DND-41 (cell line): Measurements from ENCODE around the gene NEDD4L.

Experiments
- ATAC-seq: fragments of 200-7000 bp; cut with Tn5 transposase; 3 replicates; pipeline ENCODE4 v1.9.1; 2021; ENCODE audit warnings: low read depth; ENCODE audit not compliant: insufficient read depth
- DNase-seq: peaks from one replicate; pipeline ENCODE4 v3.0.0-alpha.2; 2020
- H2AFZ ChIP-seq: 2 replicates; pipeline ENCODE4 v1.6.0; 2012; ENCODE audit warnings: low read depth, low read length
- H3K27ac ChIP-seq: 2 replicates; pipeline ENCODE4 v1.5.1; 2012; ENCODE audit warnings: low read length, inconsistent platforms
- H3K27me3 ChIP-seq: fragments of 200-600 bp; sonication (generic); 2 replicates; pipeline ENCODE4 v1.6.0; 2012; ENCODE audit warnings: low read length, mild to moderate bottlenecking, inconsistent platforms; ENCODE audit not compliant: insufficient read depth, poor library complexity
- H3K36me3 ChIP-seq: 2 replicates; pipeline ENCODE4 v1.5.1; 2012; ENCODE audit warnings: low read length, inconsistent platforms; ENCODE audit not compliant: insufficient read depth
- H3K4me1 ChIP-seq: 2 replicates; pipeline ENCODE4 v1.5.1; 2012; ENCODE audit warnings: mild to moderate bottlenecking, low read length; ENCODE audit not compliant: insufficient read depth
- H3K4me2 ChIP-seq: 2 replicates; pipeline ENCODE4 v1.6.0; 2012; ENCODE audit warnings: mild to moderate bottlenecking, moderate library complexity, low read length, inconsistent platforms; ENCODE audit not compliant: insufficient read depth
- H3K4me3 ChIP-seq, 2 experiments: fragments of 200-600 bp in 1 of 2; shearing (Covaris generic) in 1 of 2; 2 replicates each; pipeline ENCODE4 v1.5.1; 2012 to 2016; ENCODE audit warnings: inconsistent platforms in 2 of 2, low read length in 2 of 2, mild to moderate bottlenecking in 2 of 2, low read depth in 1 of 2, moderate library complexity in 1 of 2
- H3K79me2 ChIP-seq: 2 replicates; pipeline ENCODE4 v1.6.0; 2012; ENCODE audit warnings: low read length, inconsistent platforms; ENCODE audit not compliant: insufficient read depth
- H3K9ac ChIP-seq: 2 replicates; pipeline ENCODE4 v1.6.0; 2012; ENCODE audit warnings: low read depth, mild to moderate bottlenecking, inconsistent platforms, low read length, moderate library complexity
- H3K9me3 ChIP-seq: 2 replicates; pipeline ENCODE4 v1.5.1; 2012; ENCODE audit warnings: low read length, moderate library complexity, mild to moderate bottlenecking, inconsistent platforms; ENCODE audit not compliant: insufficient read depth, severe bottlenecking
- H4K20me1 ChIP-seq: 2 replicates; pipeline ENCODE4 v1.6.0; 2012; ENCODE audit warnings: low read length; ENCODE audit not compliant: insufficient read depth
- EZH2 ChIP-seq: IDR thresholded peaks from 3 replicates; pipeline ENCODE4 v1.6.1; 2012; ENCODE audit warnings: borderline replicate concordance, low read depth, mild to moderate bottlenecking, moderate library complexity, low read length, inconsistent platforms; ENCODE audit not compliant: severe bottlenecking
- TF ChIP-seq, protein P1 (sequence below): IDR thresholded peaks from 2 replicates; pipeline ENCODE4 v1.5.1; 2012; ENCODE audit warnings: borderline replicate concordance, low read length, moderate library complexity, mild to moderate bottlenecking; ENCODE audit not compliant: poor library complexity, severe bottlenecking; ENCODE audit errors: extremely low read depth

The NEDD4L gene

DNA sequence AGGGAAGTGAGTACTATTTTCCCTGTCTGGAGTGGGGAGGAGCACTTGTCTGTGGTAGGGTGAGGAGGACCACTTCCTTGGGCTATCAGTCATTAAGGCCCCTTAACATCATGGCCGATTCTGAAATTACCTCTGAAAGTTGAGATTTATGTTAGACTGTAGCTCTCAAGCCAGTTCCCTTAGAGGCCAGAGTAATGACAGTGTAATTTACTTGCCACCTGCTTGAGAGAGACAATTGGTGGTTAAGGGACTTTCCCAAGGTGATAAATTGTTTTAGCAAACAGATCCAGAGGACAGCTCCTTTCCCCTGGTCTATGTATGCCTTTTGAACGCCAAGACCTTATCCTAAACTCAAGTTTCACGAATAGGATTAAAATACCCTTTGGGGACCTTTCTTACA lies 56.1 kb downstream of the NEDD4L start:
- ATAC-seq: no peak
- no peak overlapping the region for H3K9ac ChIP-seq
- no peak overlapping the region for H3K27ac ChIP-seq
- TF ChIP-seq, protein P1, sequence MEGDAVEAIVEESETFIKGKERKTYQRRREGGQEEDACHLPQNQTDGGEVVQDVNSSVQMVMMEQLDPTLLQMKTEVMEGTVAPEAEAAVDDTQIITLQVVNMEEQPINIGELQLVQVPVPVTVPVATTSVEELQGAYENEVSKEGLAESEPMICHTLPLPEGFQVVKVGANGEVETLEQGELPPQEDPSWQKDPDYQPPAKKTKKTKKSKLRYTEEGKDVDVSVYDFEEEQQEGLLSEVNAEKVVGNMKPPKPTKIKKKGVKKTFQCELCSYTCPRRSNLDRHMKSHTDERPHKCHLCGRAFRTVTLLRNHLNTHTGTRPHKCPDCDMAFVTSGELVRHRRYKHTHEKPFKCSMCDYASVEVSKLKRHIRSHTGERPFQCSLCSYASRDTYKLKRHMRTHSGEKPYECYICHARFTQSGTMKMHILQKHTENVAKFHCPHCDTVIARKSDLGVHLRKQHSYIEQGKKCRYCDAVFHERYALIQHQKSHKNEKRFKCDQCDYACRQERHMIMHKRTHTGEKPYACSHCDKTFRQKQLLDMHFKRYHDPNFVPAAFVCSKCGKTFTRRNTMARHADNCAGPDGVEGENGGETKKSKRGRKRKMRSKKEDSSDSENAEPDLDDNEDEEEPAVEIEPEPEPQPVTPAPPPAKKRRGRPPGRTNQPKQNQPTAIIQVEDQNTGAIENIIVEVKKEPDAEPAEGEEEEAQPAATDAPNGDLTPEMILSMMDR: no peak
- no peak for TF ChIP-seq EZH2
- H3K4me1 ChIP-seq: no peaks in the 10 kb centered on the region
- H3K9me3 ChIP-seq: no peaks in the 10 kb centered on the region
- H2AFZ ChIP-seq: no peak overlapping the region
- H4K20me1 ChIP-seq: peaks cover 4% of the 10 kb centered on the region; the same call in 1 of the 2 replicates
- no peaks in the 10 kb centered on the region for H3K79me2 ChIP-seq
- H3K36me3 ChIP-seq: no peaks in the 10 kb centered on the region
- H3K27me3 ChIP-seq: peaks cover 4% of the 10 kb centered on the region
- H3K4me2 ChIP-seq: no peak overlapping the region
- no peak overlapping the region for H3K4me3 ChIP-seq
- no peak for DNase-seq

DNA sequence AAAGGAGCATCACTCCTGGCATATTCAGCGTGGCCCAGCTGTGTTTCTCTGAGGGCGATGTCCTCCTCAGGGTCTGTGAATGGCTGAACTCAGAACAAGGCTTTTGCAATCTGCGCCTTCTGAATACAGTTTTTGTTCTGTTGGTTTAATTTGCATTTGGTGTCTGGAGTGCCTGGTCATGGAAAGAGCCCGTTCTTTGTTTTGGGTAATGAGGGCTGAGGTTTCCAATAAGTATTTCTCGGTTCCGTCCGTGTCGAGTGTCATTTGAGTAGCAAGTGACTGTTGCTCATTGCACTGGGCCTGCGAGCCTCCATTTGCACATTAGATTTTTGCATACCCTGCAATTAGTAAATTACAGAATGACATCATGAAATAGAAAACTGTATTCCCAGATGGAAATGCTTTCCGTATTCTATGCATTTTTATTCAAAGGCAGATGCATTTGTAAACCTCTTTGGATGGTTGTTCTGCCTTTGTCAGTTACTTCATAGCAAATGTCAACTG lies 57.3 kb downstream of the NEDD4L start:
- TF ChIP-seq, protein P1: no peak
- no peak for TF ChIP-seq EZH2
- Histone ChIP-seq H3K4me1 (no peaks in the 10 kb centered on the region), H4K20me1 (peaks cover 11% of the 10 kb centered on the region), H3K27me3 (peaks cover 4% of the 10 kb centered on the region), H3K4me3 (no peak overlapping the region), H2AFZ (no peak overlapping the region), H3K79me2 (no peaks in the 10 kb centered on the region), H3K4me2 (no peak overlapping the region), H3K9me3 (no peaks in the 10 kb centered on the region), H3K36me3 (no peaks in the 10 kb centered on the region), H3K27ac (no peak overlapping the region), H3K9ac (no peak overlapping the region)
- DNase-seq: no peak
- ATAC-seq: no peak

DNA sequence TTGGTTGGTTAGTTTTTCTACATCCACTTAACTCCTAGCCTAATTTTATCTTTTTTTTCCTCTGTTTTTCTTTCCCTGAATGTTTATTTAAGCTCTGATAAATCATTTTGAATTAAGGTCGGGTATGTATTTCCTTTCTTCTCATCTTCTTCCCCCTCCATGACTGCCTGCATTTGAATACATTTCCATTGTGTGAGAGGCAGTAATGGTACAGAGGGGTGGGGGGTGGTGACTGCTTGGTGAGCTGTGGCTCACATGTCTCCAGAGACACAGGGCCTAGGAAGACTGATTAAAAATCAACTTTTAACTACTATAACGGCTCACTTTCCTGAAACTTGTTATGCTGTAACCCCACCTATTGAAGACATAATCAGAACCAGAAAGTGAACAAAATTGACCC lies 58.0 kb downstream of the NEDD4L start:
- H3K27me3 ChIP-seq: peaks cover 4% of the 10 kb centered on the region
- no peaks in the 10 kb centered on the region for H3K4me1 ChIP-seq
- TF ChIP-seq, protein P1: no peak
- no peak for TF ChIP-seq EZH2
- DNase-seq (no peak), ATAC-seq (no peak)
- no peak overlapping the region for H3K9ac ChIP-seq
- H2AFZ ChIP-seq: no peak overlapping the region
- no peaks in the 10 kb centered on the region for H3K79me2 ChIP-seq
- no peaks in the 10 kb centered on the region for H3K9me3 ChIP-seq
- no peak overlapping the region for H3K27ac ChIP-seq
- no peak overlapping the region for H3K4me3 ChIP-seq
- no peaks in the 10 kb centered on the region for H3K36me3 ChIP-seq
- no peak overlapping the region for H3K4me2 ChIP-seq
- H4K20me1 ChIP-seq: peaks cover 12% of the 10 kb centered on the region

DNA sequence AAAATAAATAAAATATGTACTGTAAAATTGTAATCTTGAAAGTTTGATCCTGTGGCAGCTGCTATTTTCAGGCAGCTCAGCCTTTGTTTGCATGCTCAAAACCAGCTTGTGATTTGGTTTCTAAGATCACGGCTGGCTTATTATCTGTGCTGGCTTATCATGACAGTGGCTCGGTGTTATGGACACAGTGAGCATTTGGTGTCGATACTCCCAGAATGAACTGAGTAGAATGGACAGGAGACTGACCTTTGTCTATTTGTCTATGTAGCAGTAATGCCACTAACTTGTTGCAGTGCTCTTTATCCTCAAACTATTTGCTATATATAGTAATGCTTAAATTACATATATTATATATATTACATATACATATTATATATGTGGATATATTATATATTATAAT lies 58.8 kb downstream of the NEDD4L start:
- H4K20me1 ChIP-seq: peaks cover 12% of the 10 kb centered on the region
- H3K4me1 ChIP-seq: no peaks in the 10 kb centered on the region
- H3K27ac ChIP-seq: no peak overlapping the region
- H3K27me3 ChIP-seq: peaks cover 4% of the 10 kb centered on the region
- H3K9me3 ChIP-seq: no peaks in the 10 kb centered on the region
- DNase-seq (no peak), ATAC-seq (no peak)
- H3K4me3 ChIP-seq: no peak overlapping the region
- no peak overlapping the region for H2AFZ ChIP-seq
- no peak for TF ChIP-seq EZH2
- TF ChIP-seq, protein P1: no peak
- H3K4me2 ChIP-seq: no peak overlapping the region
- no peaks in the 10 kb centered on the region for H3K79me2 ChIP-seq
- H3K9ac ChIP-seq: no peak overlapping the region
- no peaks in the 10 kb centered on the region for H3K36me3 ChIP-seq
